Type B pancreatic cell (in vitro differentiated cells): ENCODE results near the gene OR2T11. TPM values are rescaled to one million over a fixed set of nuclear protein-coding genes. Genes with fewer than 3 reads are reported as not detected.

Source experiments
- total RNA-seq: library from RNA; stranded (reverse); gene quantifications from 2 replicates; pipeline ENCODE4 v1.2.1, GENCODE V29; 2021; ENCODE audit warnings: low replicate concordance

Gene OR2T11
- total RNA-seq, 1 donor from 2014 or later: not detected

Other genes starting within 250 kb of the OR2T11 start
- not detected in 2 replicates for gene OR2T1, start 232.0 kb downstream of the OR2T11 start, total RNA-seq
- gene OR2T2, start 189.5 kb downstream of the OR2T11 start, total RNA-seq: not detected in 2 replicates
- not detected in 2 replicates for gene OR2T3, start 161.7 kb downstream of the OR2T11 start, total RNA-seq
- gene OR2T5, start 146.5 kb downstream of the OR2T11 start, total RNA-seq: not detected in 2 replicates
- gene OR2G6, start 127.0 kb downstream of the OR2T11 start, total RNA-seq: not detected in 2 replicates
- not detected in 2 replicates for gene OR2T29, start 72.3 kb downstream of the OR2T11 start, total RNA-seq
- gene OR2T34, start 60.3 kb downstream of the OR2T11 start, total RNA-seq: not detected in 2 replicates
- gene OR2T10, start 37.4 kb downstream of the OR2T11 start, total RNA-seq: not detected in 2 replicates
- not detected in 2 replicates for gene OR2T35, start 10.2 kb upstream of the OR2T11 start, total RNA-seq
- not detected in 2 replicates for gene OR2T27, start 20.4 kb upstream of the OR2T11 start, total RNA-seq
- gene OR14I1, start 67.7 kb upstream of the OR2T11 start, total RNA-seq: not detected in 2 replicates
- not detected in 2 replicates for gene LYPD8, start 120.7 kb upstream of the OR2T11 start, total RNA-seq
- gene SH3BP5L, start 190.8 kb upstream of the OR2T11 start, total RNA-seq: 33.4 and 33.7 TPM in 2 replicates
- 33.0 and 35.0 TPM in 2 replicates for gene ZNF672, start 203.1 kb upstream of the OR2T11 start, total RNA-seq
- 55.0 and 73.0 TPM in 2 replicates for gene ZNF692, start 224.0 kb upstream of the OR2T11 start, total RNA-seq